Ascending aorta (tissue), 2 donors: ENCODE data around the gene SPG7. TPM values are rescaled to one million over a fixed set of nuclear protein-coding genes. Genes with fewer than 3 reads are reported as not detected.
A peak's percentile ranks its signal among the peaks of the same experiment; 100 is the strongest.

ENCODE experiments used
- DNase-seq, 2 donors: peaks; one replicate each; pipeline ENCODE4 v3.0.0-alpha.2; 2019; ENCODE audit warnings: low spot score in 2 of 2
- H3K27ac ChIP-seq, 2 donors: fragments of 200-600 bp; sonication (generic); one replicate each; pipeline ENCODE4 v1.5.1; 2016 to 2017; ENCODE audit warnings: mild to moderate bottlenecking in 1 of 2
- H3K27me3 ChIP-seq: fragments of 200-600 bp; sonication (generic); one replicate; pipeline ENCODE4 v1.5.1; 2017
- H3K36me3 ChIP-seq, 2 donors: fragments of 200-600 bp; sonication (generic); one replicate each; pipeline ENCODE4 v1.5.1; 2016
- H3K4me1 ChIP-seq, 2 donors: fragments of 200-600 bp; sonication (generic); one replicate each; pipeline ENCODE4 v1.5.1; 2016 to 2017; ENCODE audit warnings: mild to moderate bottlenecking in 1 of 2
- H3K4me3 ChIP-seq, 2 donors: fragments of 200-600 bp; sonication (generic); one replicate each; pipeline ENCODE4 v1.5.1; 2016 to 2017; ENCODE audit warnings: mild to moderate bottlenecking in 1 of 2
- H3K9me3 ChIP-seq, 2 donors: fragments of 200-600 bp; sonication (generic); one replicate each; pipeline ENCODE4 v1.5.1; 2016
- intact Hi-C: fragments of 100-400 bp; cut with DNase I; formaldehyde crosslinking; loops from one replicate; pipeline ENCODE4 v1.15.1; 2023
- total RNA-seq: library from RNA; depleted of rRNA; stranded (reverse); fragments of >200 nt; gene quantifications from one replicate; pipeline ENCODE4 v1.1.0, GENCODE V29; 2016
- TF ChIP-seq, protein P1 (sequence below), 3 experiments: fragments of 200-600 bp in 2 of 3; fragments of 450-650 bp in 1 of 3; sonication (generic) in 2 of 3; IDR thresholded peaks; one replicate each; pipeline ENCODE4 v1.5.1; 2016 to 2019; ENCODE audit warnings: antibody characterized with exemption in 3 of 3, mild to moderate bottlenecking in 1 of 3, moderate library complexity in 1 of 3

The SPG7 gene
- total RNA-seq, 1 donor from 2014 or later: 108 TPM

DNA sequence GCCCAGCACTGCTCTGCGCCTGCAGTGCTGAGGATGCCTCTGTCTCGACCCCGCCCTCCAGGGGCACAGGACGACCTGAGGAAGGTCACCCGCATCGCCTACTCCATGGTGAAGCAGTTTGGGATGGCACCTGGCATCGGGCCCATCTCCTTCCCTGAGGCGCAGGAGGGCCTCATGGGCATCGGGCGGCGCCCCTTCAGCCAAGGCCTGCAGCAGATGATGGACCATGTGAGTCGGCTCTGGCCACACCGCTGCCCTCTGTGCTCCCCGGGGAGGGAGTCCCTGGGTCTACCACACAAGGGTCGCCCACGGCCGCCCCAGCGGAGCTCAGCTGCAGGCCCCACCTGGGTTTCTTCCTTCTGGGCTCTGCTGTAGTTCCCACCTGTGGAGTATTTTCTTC, 45.5 kb downstream of the SPG7 start:
- H3K4me3 ChIP-seq: no peak overlapping the region
- H3K27me3 ChIP-seq: no peaks in the 10 kb centered on the region
- no peaks in the 10 kb centered on the region for H3K9me3 ChIP-seq
- H3K27ac ChIP-seq: no peak overlapping the region
- no peak for DNase-seq
- H3K36me3 ChIP-seq: peaks cover 55 to 74% of the 10 kb centered on the region in 2 donors
- intact Hi-C loops: no loop called here
- no peaks in the 10 kb centered on the region for H3K4me1 ChIP-seq
- TF ChIP-seq, protein P1, sequence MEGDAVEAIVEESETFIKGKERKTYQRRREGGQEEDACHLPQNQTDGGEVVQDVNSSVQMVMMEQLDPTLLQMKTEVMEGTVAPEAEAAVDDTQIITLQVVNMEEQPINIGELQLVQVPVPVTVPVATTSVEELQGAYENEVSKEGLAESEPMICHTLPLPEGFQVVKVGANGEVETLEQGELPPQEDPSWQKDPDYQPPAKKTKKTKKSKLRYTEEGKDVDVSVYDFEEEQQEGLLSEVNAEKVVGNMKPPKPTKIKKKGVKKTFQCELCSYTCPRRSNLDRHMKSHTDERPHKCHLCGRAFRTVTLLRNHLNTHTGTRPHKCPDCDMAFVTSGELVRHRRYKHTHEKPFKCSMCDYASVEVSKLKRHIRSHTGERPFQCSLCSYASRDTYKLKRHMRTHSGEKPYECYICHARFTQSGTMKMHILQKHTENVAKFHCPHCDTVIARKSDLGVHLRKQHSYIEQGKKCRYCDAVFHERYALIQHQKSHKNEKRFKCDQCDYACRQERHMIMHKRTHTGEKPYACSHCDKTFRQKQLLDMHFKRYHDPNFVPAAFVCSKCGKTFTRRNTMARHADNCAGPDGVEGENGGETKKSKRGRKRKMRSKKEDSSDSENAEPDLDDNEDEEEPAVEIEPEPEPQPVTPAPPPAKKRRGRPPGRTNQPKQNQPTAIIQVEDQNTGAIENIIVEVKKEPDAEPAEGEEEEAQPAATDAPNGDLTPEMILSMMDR (IDR thresholded peaks at IDR 0.05): no peak

GRCh38 chr16:89554343-89554742, 46.1 kb downstream of the SPG7 start:
- no peak overlapping the region for H3K27ac ChIP-seq
- TF ChIP-seq, protein P1 (IDR thresholded peaks at IDR 0.05): no peak
- DNase-seq: no peak
- H3K9me3 ChIP-seq: no peaks in the 10 kb centered on the region
- peaks cover 50 to 68% of the 10 kb centered on the region in 2 donors for H3K36me3 ChIP-seq
- no peaks in the 10 kb centered on the region for H3K27me3 ChIP-seq
- no peak overlapping the region for H3K4me3 ChIP-seq
- intact Hi-C loops: no loop called here
- H3K4me1 ChIP-seq: peaks cover 0 to 2% of the 10 kb centered on the region in 2 donors

- no peak overlapping the region for H3K4me3 ChIP-seq
- H3K4me1 ChIP-seq: peaks cover 0 to 6% of the 10 kb centered on the region in 2 donors
- no peak for DNase-seq
- TF ChIP-seq, protein P1 (IDR thresholded peaks at IDR 0.05): no peak
- intact Hi-C loops: loop anchor here (5.0 kb wide), 2 partner anchors 48 to 223 kb away; partner anchors contain the start of gene SPG7
- no peaks in the 10 kb centered on the region for H3K27me3 ChIP-seq
- H3K9me3 ChIP-seq: no peaks in the 10 kb centered on the region
- H3K27ac ChIP-seq: no peak overlapping the region
- H3K36me3 ChIP-seq: peaks cover 43 to 59% of the 10 kb centered on the region in 2 donors
These were observed 47.1 kb downstream of the SPG7 start for GRCh38 chr16:89555265-89555664.

- Histone ChIP-seq H3K4me3 (no peak overlapping the region), H3K4me1 (peaks cover 0 to 6% of the 10 kb centered on the region in 2 donors), H3K27ac (no peak overlapping the region), H3K27me3 (no peaks in the 10 kb centered on the region), H3K36me3 (peaks cover 43 to 54% of the 10 kb centered on the region in 2 donors), H3K9me3 (no peaks in the 10 kb centered on the region)
- intact Hi-C loops: loop anchor here (5.0 kb wide), 2 partner anchors 48 to 223 kb away; partner anchors contain the start of gene SPG7
- TF ChIP-seq, protein P1 (IDR thresholded peaks at IDR 0.05): no peak
- no peak for DNase-seq
These were observed 47.6 kb downstream of the SPG7 start for GRCh38 chr16:89555780-89556179.

- DNase-seq: peak in 1 of 2 donors; percentile 81
- peaks cover 49 to 50% of the 10 kb centered on the region in 2 donors for H3K36me3 ChIP-seq
- H3K4me3 ChIP-seq: no peak overlapping the region
- H3K9me3 ChIP-seq: no peaks in the 10 kb centered on the region
- no peaks in the 10 kb centered on the region for H3K27me3 ChIP-seq
- TF ChIP-seq, protein P1 (IDR thresholded peaks at IDR 0.05): peak; percentile 34 to 64 (median 59)
- no peak overlapping the region for H3K27ac ChIP-seq
- intact Hi-C loops: loop anchor here (5.0 kb wide), 2 partner anchors 50 to 225 kb away; partner anchors contain the start of gene SPG7
- peaks cover 9 to 11% of the 10 kb centered on the region in 2 donors for H3K4me1 ChIP-seq
These were observed 48.8 kb downstream of the SPG7 start for GRCh38 chr16:89556750-89557689.
